Measurements from ENCODE around the gene CFAP119.

DNA sequence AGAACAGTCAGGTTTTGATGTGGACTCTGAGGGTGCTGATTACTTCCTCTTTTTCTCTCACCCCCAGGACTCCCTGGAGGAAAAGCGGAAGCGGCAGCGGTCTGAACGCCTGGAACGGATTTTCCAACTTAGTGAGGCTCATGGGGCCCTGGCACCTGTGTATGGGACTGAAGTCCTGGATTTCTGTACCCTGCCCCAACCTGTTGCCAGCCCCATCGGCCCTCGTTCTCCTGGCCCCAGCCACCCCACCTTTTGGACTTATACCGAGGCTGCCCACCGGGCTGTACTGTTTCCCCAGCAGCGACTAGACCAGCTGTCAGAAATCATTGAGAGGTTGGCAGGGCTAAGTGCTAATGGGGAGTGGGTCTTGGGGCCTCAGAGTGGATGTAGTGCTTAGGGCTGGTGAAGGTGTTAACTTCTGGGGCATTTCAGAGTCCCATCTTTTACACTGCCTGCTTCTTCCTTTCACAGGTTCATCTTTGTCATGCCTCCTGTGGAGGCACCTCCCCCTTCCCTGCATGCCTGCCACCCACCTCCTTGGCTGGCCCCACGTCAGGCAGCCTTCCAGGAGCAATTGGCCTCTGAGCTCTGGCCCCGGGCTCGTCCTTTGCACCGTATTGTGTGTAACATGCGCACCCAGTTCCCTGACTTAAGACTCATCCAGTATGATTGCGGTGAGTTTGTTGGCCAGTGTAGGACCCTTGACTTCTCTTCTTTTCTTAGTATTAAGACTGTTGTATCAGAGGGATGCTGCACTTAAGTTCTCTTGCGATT, 32.8 kb downstream of the CFAP119 start:
- TF ChIP-seq, protein P1, sequence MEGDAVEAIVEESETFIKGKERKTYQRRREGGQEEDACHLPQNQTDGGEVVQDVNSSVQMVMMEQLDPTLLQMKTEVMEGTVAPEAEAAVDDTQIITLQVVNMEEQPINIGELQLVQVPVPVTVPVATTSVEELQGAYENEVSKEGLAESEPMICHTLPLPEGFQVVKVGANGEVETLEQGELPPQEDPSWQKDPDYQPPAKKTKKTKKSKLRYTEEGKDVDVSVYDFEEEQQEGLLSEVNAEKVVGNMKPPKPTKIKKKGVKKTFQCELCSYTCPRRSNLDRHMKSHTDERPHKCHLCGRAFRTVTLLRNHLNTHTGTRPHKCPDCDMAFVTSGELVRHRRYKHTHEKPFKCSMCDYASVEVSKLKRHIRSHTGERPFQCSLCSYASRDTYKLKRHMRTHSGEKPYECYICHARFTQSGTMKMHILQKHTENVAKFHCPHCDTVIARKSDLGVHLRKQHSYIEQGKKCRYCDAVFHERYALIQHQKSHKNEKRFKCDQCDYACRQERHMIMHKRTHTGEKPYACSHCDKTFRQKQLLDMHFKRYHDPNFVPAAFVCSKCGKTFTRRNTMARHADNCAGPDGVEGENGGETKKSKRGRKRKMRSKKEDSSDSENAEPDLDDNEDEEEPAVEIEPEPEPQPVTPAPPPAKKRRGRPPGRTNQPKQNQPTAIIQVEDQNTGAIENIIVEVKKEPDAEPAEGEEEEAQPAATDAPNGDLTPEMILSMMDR (conservative IDR thresholded peaks at IDR 0.05; ENCODE audit: low read depth, low read length), result no peak
- TF ChIP-seq EZH2 (IDR thresholded peaks at IDR 0.05; ENCODE audit: low read length, unreplicated experiment), result no peak
